ENCODE data around the gene NHEJ1. TPM values are rescaled to one million over a fixed set of nuclear protein-coding genes. Genes with fewer than 3 reads are reported as not detected.

The NHEJ1 gene
- total and polyA plus RNA-seq, 9 of the 15 experiments (the other 6 are each of a cell fraction or from before 2014, with no cell fraction given) = 9.0 to 23.7 (median 13.9) TPM

DNA sequence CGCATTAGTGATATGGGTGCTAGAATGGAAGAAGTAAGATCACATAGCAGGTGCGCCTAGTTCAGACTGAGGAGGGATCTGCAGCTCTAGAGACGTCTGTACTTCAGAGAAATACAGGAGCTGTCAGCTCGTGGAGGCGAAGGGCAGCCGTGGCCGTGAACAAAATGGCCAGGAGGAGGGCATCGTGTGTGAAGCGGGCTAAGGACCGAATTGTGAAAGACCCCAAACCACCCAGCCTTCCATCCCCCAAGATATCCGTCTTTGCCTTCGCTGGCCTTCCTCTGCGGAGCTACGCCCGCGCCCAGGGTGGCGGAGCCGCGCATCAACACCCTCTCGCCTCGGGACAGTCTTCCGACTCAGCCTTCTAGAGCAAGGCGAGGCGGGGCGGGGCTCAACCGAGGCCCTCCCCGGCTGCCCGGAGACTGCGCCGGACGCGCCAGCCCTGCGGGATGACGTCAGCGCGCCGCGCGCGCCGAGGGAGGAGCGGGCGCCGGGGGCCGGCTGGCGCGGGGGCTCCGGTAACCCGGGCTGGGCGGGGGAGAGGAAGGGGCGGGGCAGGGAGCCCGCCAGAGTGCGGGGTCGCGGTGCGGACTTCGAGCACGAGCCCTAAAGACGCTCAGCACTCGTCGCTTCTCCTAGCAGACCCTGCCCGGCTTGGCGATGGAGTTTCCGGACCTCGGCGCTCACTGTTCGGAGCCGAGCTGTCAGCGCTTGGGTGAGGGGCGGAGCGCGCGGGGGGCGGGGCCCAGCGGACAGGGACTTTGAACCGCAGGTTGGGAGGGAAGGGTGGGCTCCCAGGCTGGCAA, 45.9 kb upstream of the NHEJ1 start, which contains the start of gene ZFAND2B (continued):
- TF ChIP-seq ZNF668 (CRISPR knock-in tag; IDR thresholded peaks at IDR 0.05) (no peak), SIN3A (IDR thresholded peaks at IDR 0.05; ENCODE audit: borderline replicate concordance in 2 of 2, control insufficient read depth in 1 of 2, low read depth in 2 of 2, low read length in 2 of 2) (no peak), ZNF165 (CRISPR knock-in tag; IDR thresholded peaks at IDR 0.05; ENCODE audit: borderline replicate concordance) (no peak), POLR2B (IDR thresholded peaks at IDR 0.05; ENCODE audit: low read depth, partially characterized antibody) (peak; percentile 87), ZSCAN32 (CRISPR knock-in tag; IDR thresholded peaks at IDR 0.05) (no peak), CREM (IDR thresholded peaks at IDR 0.05; ENCODE audit: low read depth) (peak; percentile 89), ZFX (CRISPR knock-in tag; IDR thresholded peaks at IDR 0.05) (peak; percentile 72), RUNX1 (IDR thresholded peaks at IDR 0.05; ENCODE audit: low read depth) (0 out of 2 replicates have a peak, but pooled peaks have one; percentile 73), RCOR1 (IDR thresholded peaks at IDR 0.05; ENCODE audit: borderline replicate concordance in 1 of 2, low read depth in 2 of 2, low read length in 2 of 2) (0 out of 4 replicates have a peak, but pooled peaks of 1 of the 2 experiments have one; percentile 3), HDAC1 (IDR thresholded peaks at IDR 0.05) (peak in 1 of 2 experiments; percentile 40; a peak in 1 of 4 replicates), RBFOX2 (IDR thresholded peaks at IDR 0.05; ENCODE audit: low read depth, low read length) (peak; percentile 91), HMGN3 (IDR thresholded peaks at IDR 0.05; ENCODE audit: borderline replicate concordance, extremely low read depth, insufficient read length, low read depth, low read length) (peak; percentile 62), HNRNPLL (IDR thresholded peaks at IDR 0.05; ENCODE audit: low read depth, low read length, poor library complexity, severe bottlenecking) (peak; percentile 46)
- TF ChIP-seq, protein P1, sequence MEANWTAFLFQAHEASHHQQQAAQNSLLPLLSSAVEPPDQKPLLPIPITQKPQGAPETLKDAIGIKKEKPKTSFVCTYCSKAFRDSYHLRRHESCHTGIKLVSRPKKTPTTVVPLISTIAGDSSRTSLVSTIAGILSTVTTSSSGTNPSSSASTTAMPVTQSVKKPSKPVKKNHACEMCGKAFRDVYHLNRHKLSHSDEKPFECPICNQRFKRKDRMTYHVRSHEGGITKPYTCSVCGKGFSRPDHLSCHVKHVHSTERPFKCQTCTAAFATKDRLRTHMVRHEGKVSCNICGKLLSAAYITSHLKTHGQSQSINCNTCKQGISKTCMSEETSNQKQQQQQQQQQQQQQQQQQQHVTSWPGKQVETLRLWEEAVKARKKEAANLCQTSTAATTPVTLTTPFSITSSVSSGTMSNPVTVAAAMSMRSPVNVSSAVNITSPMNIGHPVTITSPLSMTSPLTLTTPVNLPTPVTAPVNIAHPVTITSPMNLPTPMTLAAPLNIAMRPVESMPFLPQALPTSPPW (CRISPR knock-in tag; IDR thresholded peaks at IDR 0.05) = peak; percentile 97
- TF ChIP-seq, protein P2, sequence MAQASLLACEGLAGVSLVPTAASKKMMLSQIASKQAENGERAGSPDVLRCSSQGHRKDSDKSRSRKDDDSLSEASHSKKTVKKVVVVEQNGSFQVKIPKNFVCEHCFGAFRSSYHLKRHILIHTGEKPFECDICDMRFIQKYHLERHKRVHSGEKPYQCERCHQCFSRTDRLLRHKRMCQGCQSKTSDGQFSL (CRISPR knock-in tag; IDR thresholded peaks at IDR 0.05) = 0 out of 2 replicates have a peak, but pooled peaks have one; percentile 6
- TF ChIP-seq, protein P2 (tag; IDR thresholded peaks at IDR 0.05) = 0 out of 4 replicates have a peak, but pooled peaks of 1 of the 2 experiments have one; percentile 57

Data from K562 (cell line).